H1 (cell line): ENCODE results near the gene C17orf100. TPM values are rescaled to one million over a fixed set of nuclear protein-coding genes. Genes with fewer than 3 reads are reported as not detected.

Experiments
- CTCF ChIA-PET: fragments of 300-600 bp; sonication (Branson Sonifier 250); formaldehyde crosslinking; loops from one replicate; lab custom pipeline; 2021; ENCODE audit not compliant: partially characterized antibody; lab: Charles Lee
- POLR2A ChIA-PET: fragments of 300-600 bp; sonication (Branson Sonifier 250); formaldehyde crosslinking; loops from one replicate; lab custom pipeline; 2021; ENCODE audit warnings: inconsistent platforms; ENCODE audit not compliant: partially characterized antibody; lab: Charles Lee
- DNase-seq, 2 experiments: peaks; one replicate each; pipeline versions ENCODE4 v3.0.0 to v3.0.0-alpha.2; 2010 to 2022; ENCODE audit warnings: low spot score in 2 of 2, low read depth in 1 of 2, mixed read lengths in 1 of 2
- FAIRE-seq: peaks from 2 replicates; lab custom pipeline; 2011; peaks lifted over from hg19 to GRCh38; lab: Jason Lieb, UNC
- H2AFZ ChIP-seq: 2 replicates; pipeline ENCODE4 v1.8.1; 2012; ENCODE audit warnings: low read length, inconsistent platforms
- H2AK5ac ChIP-seq: 2 replicates; pipeline ENCODE4 v1.6.1; 2013; ENCODE audit warnings: low read depth, low read length
- H2BK120ac ChIP-seq: replicated peaks from 2 replicates; pipeline ENCODE3; 2013; ENCODE audit warnings: low read depth, low read length, inconsistent platforms
- H2BK12ac ChIP-seq: 2 replicates; pipeline ENCODE4 v1.6.1; 2013; ENCODE audit warnings: low read depth, low read length
- H2BK15ac ChIP-seq: 2 replicates; pipeline ENCODE4 v1.6.1; 2013; ENCODE audit warnings: low read length
- H2BK20ac ChIP-seq: 2 replicates; pipeline ENCODE4 v1.6.1; 2013; ENCODE audit warnings: low read length
- H2BK5ac ChIP-seq: 2 replicates; pipeline ENCODE4 v1.6.1; 2013; ENCODE audit warnings: low read depth, low read length
- H3K14ac ChIP-seq: 2 replicates; pipeline ENCODE4 v1.6.1; 2013; ENCODE audit warnings: inconsistent platforms; ENCODE audit not compliant: insufficient read length
- H3K18ac ChIP-seq: 2 replicates; pipeline ENCODE4 v1.6.1; 2013; ENCODE audit warnings: low read length; ENCODE audit errors: extremely low read depth
- H3K23ac ChIP-seq: 2 replicates; pipeline ENCODE4 v1.6.1; 2013; ENCODE audit warnings: inconsistent platforms; ENCODE audit not compliant: insufficient read length
- H3K23me2 ChIP-seq: 2 replicates; pipeline ENCODE4 v1.6.1; 2013; ENCODE audit warnings: low read depth, low read length
- H3K27ac ChIP-seq: 2 replicates; pipeline ENCODE4 v1.6.1; 2011; ENCODE audit warnings: low read depth, low read length, inconsistent platforms
- H3K27me3 ChIP-seq, 4 experiments: replicated peaks in 1 of 4; 1 replicate in 1 of 4; 2 replicates in 3 of 4; pipeline versions ENCODE4 v1.6.1 to v1.8.1; 2011 to 2013; ENCODE audit warnings: low read length in 3 of 4, mild to moderate bottlenecking in 3 of 4, inconsistent platforms in 2 of 4, mixed read lengths in 2 of 4, moderate library complexity in 1 of 4; ENCODE audit not compliant: control insufficient read depth in 3 of 4, insufficient read depth in 3 of 4; ENCODE audit errors: extremely low read depth in 1 of 4
- H3K36me3 ChIP-seq, 4 experiments: 2 replicates each; pipeline versions ENCODE4 v1.6.1 to v1.8.1; 2011 to 2013; ENCODE audit warnings: mild to moderate bottlenecking in 4 of 4, low read length in 3 of 4, moderate library complexity in 2 of 4, control low read depth in 1 of 4, inconsistent platforms in 1 of 4; ENCODE audit not compliant: insufficient read depth in 4 of 4, control insufficient read depth in 2 of 4
- H3K4ac ChIP-seq: replicated peaks from 2 replicates; pipeline ENCODE3; 2013; ENCODE audit warnings: low read length, low read depth, mixed read lengths, inconsistent platforms; ENCODE audit not compliant: insufficient read length
- H3K4me1 ChIP-seq, 4 experiments: replicated peaks in 1 of 4; 1 replicate in 1 of 4; 2 replicates in 3 of 4; pipeline versions ENCODE4 v1.6.1 to v1.8.1; 2011 to 2013; ENCODE audit warnings: low read length in 3 of 4, inconsistent platforms in 2 of 4, mixed read lengths in 1 of 4; ENCODE audit not compliant: insufficient read depth in 4 of 4, control insufficient read depth in 3 of 4
- H3K4me2 ChIP-seq, 2 experiments: 2 replicates each; pipeline versions ENCODE4 v1.6.1 to v1.8.1; 2011 to 2013; ENCODE audit warnings: low read depth in 2 of 2, low read length in 2 of 2, control low read depth in 1 of 2, inconsistent platforms in 1 of 2, mild to moderate bottlenecking in 1 of 2; ENCODE audit not compliant: insufficient read depth in 1 of 2
- H3K4me3 ChIP-seq, 4 experiments: fragments of 200-600, 300-600 bp in 1 of 4; sonication (generic), shearing (Covaris generic), sonication (Bioruptor Twin) in 1 of 4; 2 replicates each; pipeline versions ENCODE4 v1.5.1 to v1.8.1; 2011 to 2016; ENCODE audit warnings: low read length in 4 of 4, low read depth in 3 of 4, control low read depth in 2 of 4, inconsistent platforms in 2 of 4, mild to moderate bottlenecking in 2 of 4, mixed read lengths in 1 of 4, moderate library complexity in 1 of 4; ENCODE audit not compliant: insufficient read depth in 2 of 4; ENCODE audit errors: extremely low read depth in 1 of 4
- H3K56ac ChIP-seq: replicated peaks from 2 replicates; pipeline ENCODE3; 2013; ENCODE audit warnings: low read depth, mild to moderate bottlenecking, mixed read lengths, low read length, inconsistent platforms; ENCODE audit not compliant: insufficient read length
- H3K79me1 ChIP-seq: 2 replicates; pipeline ENCODE4 v1.6.1; 2013; ENCODE audit warnings: low read depth, low read length, control low read depth
- H3K79me2 ChIP-seq, 2 experiments: 2 replicates each; pipeline versions ENCODE4 v1.6.1 to v1.8.1; 2012 to 2013; ENCODE audit warnings: low read length in 2 of 2, mild to moderate bottlenecking in 2 of 2, inconsistent platforms in 1 of 2; ENCODE audit not compliant: insufficient read depth in 2 of 2, control insufficient read depth in 1 of 2
- H3K9ac ChIP-seq, 4 experiments: replicated peaks in 1 of 4; 1 replicate in 1 of 4; 2 replicates in 3 of 4; pipeline versions ENCODE4 v1.6.1 to v1.8.1; 2011 to 2013; ENCODE audit warnings: low read depth in 3 of 4, low read length in 3 of 4, control low read depth in 2 of 4, mild to moderate bottlenecking in 2 of 4, moderate library complexity in 2 of 4, inconsistent platforms in 1 of 4; ENCODE audit errors: extremely low read depth in 1 of 4
- H3K9me3 ChIP-seq, 2 experiments: 2 replicates each; pipeline versions ENCODE4 v1.6.1 to v1.8.1; 2012 to 2013; ENCODE audit warnings: mild to moderate bottlenecking in 2 of 2, moderate library complexity in 2 of 2, control low read depth in 1 of 2, inconsistent platforms in 1 of 2, low read depth in 1 of 2, low read length in 1 of 2, mixed read lengths in 1 of 2; ENCODE audit not compliant: insufficient read depth in 2 of 2
- H4K20me1 ChIP-seq, 2 experiments: replicated peaks in 1 of 2; 2 replicates each; pipeline versions ENCODE3 to v1.8.1; 2011 to 2013; ENCODE audit warnings: inconsistent platforms in 2 of 2, low read length in 2 of 2, mild to moderate bottlenecking in 1 of 2; ENCODE audit not compliant: insufficient read depth in 2 of 2, control insufficient read depth in 1 of 2
- H4K5ac ChIP-seq: 2 replicates; pipeline ENCODE4 v1.6.1; 2013; ENCODE audit warnings: low read length, low read depth, mixed read lengths, inconsistent platforms; ENCODE audit not compliant: insufficient read length
- H4K8ac ChIP-seq: 2 replicates; pipeline ENCODE4 v1.8.0; 2013; ENCODE audit warnings: mild to moderate bottlenecking, moderate library complexity, low read length, inconsistent platforms; ENCODE audit not compliant: insufficient read depth; ENCODE audit errors: extremely low read depth
- H4K91ac ChIP-seq: replicated peaks from 2 replicates; pipeline ENCODE3; 2013; ENCODE audit warnings: low read length, mixed read lengths, inconsistent platforms; ENCODE audit not compliant: insufficient read length
- ASH2L ChIP-seq: fragments of 200-600, 300-600 bp; sonication (generic); IDR thresholded peaks from one replicate; pipeline ENCODE4 v1.7.1; 2017; ENCODE audit warnings: low read length
- BACH1 ChIP-seq: IDR thresholded peaks from 2 replicates; pipeline ENCODE4 v1.6.1; 2012; ENCODE audit warnings: low read length, improper control_type of control experiment
- CEBPB ChIP-seq: IDR thresholded peaks from 2 replicates; pipeline ENCODE4 v1.6.1; 2012; ENCODE audit warnings: low read depth, low read length
- CHD1 ChIP-seq: IDR thresholded peaks from 2 replicates; pipeline ENCODE4 v1.6.1; 2012; ENCODE audit warnings: low read depth, low read length, improper control_type of control experiment
- CHD2 ChIP-seq: IDR thresholded peaks from 2 replicates; pipeline ENCODE4 v1.6.1; 2012; ENCODE audit warnings: low read length, improper control_type of control experiment
- EP300 ChIP-seq, 2 experiments: IDR thresholded peaks; 1 replicate in 1 of 2; 2 replicates in 1 of 2; pipeline ENCODE4 v1.6.1; 2011 to 2012; ENCODE audit warnings: low read depth in 2 of 2, low read length in 2 of 2, mild to moderate bottlenecking in 2 of 2, borderline replicate concordance in 1 of 2, inconsistent platforms in 1 of 2, moderate library complexity in 1 of 2
- JUND ChIP-seq: IDR thresholded peaks from 2 replicates; pipeline ENCODE4 v1.6.1; 2011; ENCODE audit warnings: mild to moderate bottlenecking, improper control_type of control experiment, low read length
- NANOG ChIP-seq: IDR thresholded peaks from 2 replicates; pipeline ENCODE4 v1.6.1; 2011; ENCODE audit warnings: low read length, low read depth, mild to moderate bottlenecking, inconsistent platforms; ENCODE audit not compliant: insufficient read depth, poor library complexity, severe bottlenecking
- NRF1 ChIP-seq: IDR thresholded peaks from 2 replicates; pipeline ENCODE4 v1.6.1; 2011; ENCODE audit warnings: mild to moderate bottlenecking, low read depth, low read length, improper control_type of control experiment
- POLR2A ChIP-seq, 2 experiments: IDR thresholded peaks; 1 replicate in 1 of 2; 2 replicates in 1 of 2; pipeline ENCODE4 v1.6.1; 2011; ENCODE audit warnings: low read depth in 2 of 2, low read length in 2 of 2, mild to moderate bottlenecking in 2 of 2; ENCODE audit errors: control extremely low read depth in 1 of 2
- POLR2AphosphoS5 ChIP-seq: IDR thresholded peaks from 2 replicates; pipeline ENCODE4 v1.6.1; 2011; ENCODE audit warnings: low read depth, low read length
- POU5F1 ChIP-seq: IDR thresholded peaks from 2 replicates; pipeline ENCODE4 v1.6.1; 2011; ENCODE audit warnings: low read depth, mild to moderate bottlenecking, low read length, moderate library complexity
- RNF2 ChIP-seq: fragments of 200-900, 300-1000 bp; sonication (generic); IDR thresholded peaks from 2 replicates; pipeline ENCODE4 v1.7.1; 2016; ENCODE audit warnings: borderline replicate concordance, low read depth, mild to moderate bottlenecking, antibody characterized with exemption, low read length; ENCODE audit not compliant: poor library complexity, severe bottlenecking; ENCODE audit errors: missing control alignments
- RXRA ChIP-seq: IDR thresholded peaks from 2 replicates; pipeline ENCODE4 v1.6.1; 2011; ENCODE audit warnings: low read depth, mild to moderate bottlenecking, low read length, moderate library complexity; ENCODE audit not compliant: insufficient read depth
- SP4 ChIP-seq: IDR thresholded peaks from 2 replicates; pipeline ENCODE4 v1.6.1; 2012; ENCODE audit warnings: low read length, inconsistent platforms
- SUZ12 ChIP-seq: fragments of 200-600 bp; sonication (generic); IDR thresholded peaks from 2 replicates; pipeline ENCODE4 v1.6.1; 2012; ENCODE audit warnings: mild to moderate bottlenecking, inconsistent platforms, low read length, moderate library complexity, mixed read lengths
- WGBS, 2 experiments: shearing (Covaris generic) in 1 of 2; methylation state at CpG; one replicate each; pipeline versions ENCODE4 v1.1.6 to v1.1.7; 2013 to 2015; ENCODE audit warnings: low lambda C conversion rate in 2 of 2, mixed read lengths in 2 of 2, inconsistent platforms in 1 of 2, low coverage in 1 of 2, missing lambda C conversion rate in 1 of 2; ENCODE audit not compliant: insufficient replicate concordance in 2 of 2, insufficient coverage in 1 of 2, insufficient read length in 1 of 2; ENCODE audit errors: extremely low coverage in 1 of 2, missing lambda C conversion rate in 1 of 2; 5-methylcytosine and 5-hydroxymethylcytosine counted together
- polyA plus RNA-seq, 7 experiments: library from polyadenylated mRNA; depleted of rRNA in 3 of 7; stranded (reverse) in 5 of 7; unstranded in 2 of 7; fragments of >200 nt in 5 of 7; fragments of 200-250 nt in 2 of 7; gene quantifications; 1 replicate in 5 of 7; 2 replicates in 1 of 7; 4 replicates in 1 of 7; pipeline versions ENCODE4 v1.2.1 to v1.2.3, GENCODE V29; 2011 to 2013; ENCODE audit warnings: missing spikeins in 2 of 7, mixed read lengths in 2 of 7
- total RNA-seq: library from RNA; stranded (reverse); fragmentation: NEBNext Ultra II Directional; extraction: Animal tissue kit (Norgen Biotek cat#: 25700); gene quantifications from 2 replicates; pipeline ENCODE4 v1.2.1, GENCODE V29; 2021

C17orf100 gene
- total and polyA plus RNA-seq, 2 of the 8 experiments (the other 6 are each of a cell fraction or from before 2014, with no cell fraction given) = 2.1 to 2.8 TPM

- ChIA-PET CTCF (interaction anchor here (1.2 to 1.4 kb wide), 2 partner anchors 17 to 23 kb away, joined by 4 to 5 read pairs; partner anchors contain the start of gene SLC13A5), POLR2A (no interaction called here)
- WGBS, 2 experiments = 91% methylated on average over 13 of the region's 13 CpGs; no CpG with 5 or more reads in 1 of the 2 experiments
- H3K56ac ChIP-seq = no peak overlapping the region
- no peak overlapping the region for H3K14ac ChIP-seq
- no peak overlapping the region for H2BK5ac ChIP-seq
- peaks cover 4% of the 10 kb centered on the region; the same call in 1 of the 2 replicates for H3K23me2 ChIP-seq
- no peak overlapping the region for H3K4ac ChIP-seq
- no peaks in the 10 kb centered on the region for H3K36me3 ChIP-seq
- H3K23ac ChIP-seq = no peak overlapping the region
- no peak overlapping the region for H3K4me2 ChIP-seq
- no peaks in the 10 kb centered on the region for H3K79me2 ChIP-seq
- H2BK120ac ChIP-seq = no peak overlapping the region
- no peak overlapping the region for H4K8ac ChIP-seq
- H2BK12ac ChIP-seq = no peak overlapping the region
- no peak overlapping the region for H2BK15ac ChIP-seq
- H4K5ac ChIP-seq = no peak overlapping the region
- H3K27ac ChIP-seq = no peak overlapping the region
- DNase-seq = no peak
- no peak overlapping the region for H4K91ac ChIP-seq
- peaks cover 0 to 2% of the 10 kb centered on the region in 2 experiments for H4K20me1 ChIP-seq
- no peak overlapping the region for H2BK20ac ChIP-seq
- FAIRE-seq = no peak
- no peak overlapping the region for H3K4me3 ChIP-seq
- no peaks in the 10 kb centered on the region for H3K4me1 ChIP-seq
- H3K9me3 ChIP-seq = no peaks in the 10 kb centered on the region
- no peaks in the 10 kb centered on the region for H3K79me1 ChIP-seq
- no peaks in the 10 kb centered on the region; a peak in 1 of 7 replicates for H3K27me3 ChIP-seq
- no peak overlapping the region for H2AFZ ChIP-seq
- H3K18ac ChIP-seq = no peak overlapping the region
- H2AK5ac ChIP-seq = no peak overlapping the region
- no peak overlapping the region for H3K9ac ChIP-seq
- no peak for TF ChIP-seq POLR2A (IDR thresholded peaks at IDR 0.05; ENCODE audit: control extremely low read depth in 1 of 2, low read depth in 2 of 2, low read length in 2 of 2)
- no peak for TF ChIP-seq ASH2L
- no peak for TF ChIP-seq POLR2AphosphoS5
- no peak for TF ChIP-seq SP4
- no peak for TF ChIP-seq JUND
- TF ChIP-seq RNF2 = no peak
- TF ChIP-seq CHD1 = no peak
- TF ChIP-seq CHD2 = no peak
- TF ChIP-seq POU5F1 = no peak
- no peak for TF ChIP-seq CEBPB
- no peak for TF ChIP-seq NANOG
- no peak for TF ChIP-seq NRF1
- TF ChIP-seq EP300 (IDR thresholded peaks at IDR 0.05; ENCODE audit: borderline replicate concordance in 1 of 2, low read depth in 2 of 2, low read length in 2 of 2) = no peak
- no peak for TF ChIP-seq BACH1
- no peak for TF ChIP-seq SUZ12
- TF ChIP-seq RXRA = no peak
These were observed 44.0 kb downstream of the C17orf100 start for GRCh38 chr17:6695565-6695964.
